HepG2 (cell line): ENCODE data around the gene BPIFB2. TPM values are rescaled to one million over a fixed set of nuclear protein-coding genes. Genes with fewer than 3 reads are reported as not detected.

Experiments used
- AKAP8 ChIP-seq: sonication (generic); formaldehyde crosslinking; IDR thresholded peaks from 2 replicates; pipeline ENCODE4 v1.5.1; 2020; ENCODE audit warnings: mild to moderate bottlenecking, missing genetic modification reagents
- BATF2 ChIP-seq: sonication (generic); formaldehyde crosslinking; IDR thresholded peaks from 2 replicates; pipeline ENCODE4 v1.8.0; 2022; ENCODE audit warnings: mild to moderate bottlenecking, missing genetic modification reagents, moderate library complexity
- GRHL1 ChIP-seq: sonication (generic); formaldehyde crosslinking; conservative IDR thresholded peaks from 2 replicates; pipeline ENCODE4 v1.8.0; 2022; ENCODE audit warnings: missing genetic modification reagents
- HMGXB3 ChIP-seq: sonication (generic); formaldehyde crosslinking; IDR thresholded peaks from 2 replicates; pipeline ENCODE4 v1.4.0; 2020; ENCODE audit warnings: missing genetic modification reagents, borderline replicate concordance
- MAFF ChIP-seq: IDR thresholded peaks from 2 replicates; pipeline ENCODE4 v1.6.1; 2011; ENCODE audit warnings: low read depth, low read length, improper control_type of control experiment
- PBX2 ChIP-seq: IDR thresholded peaks from 2 replicates; pipeline ENCODE4 v1.6.1; 2016; ENCODE audit warnings: control low read depth
- TARDBP ChIP-seq: sonication (generic); formaldehyde crosslinking; IDR thresholded peaks from 2 replicates; pipeline ENCODE4 v1.8.0; 2022; ENCODE audit warnings: mild to moderate bottlenecking, missing genetic modification reagents
- ZNF101 ChIP-seq: sonication (generic); formaldehyde crosslinking; IDR thresholded peaks from 2 replicates; pipeline ENCODE4 v1.4.0; 2020; ENCODE audit warnings: mild to moderate bottlenecking, low read depth, missing genetic modification reagents, borderline replicate concordance
- ZNF432 ChIP-seq: sonication (generic); formaldehyde crosslinking; IDR thresholded peaks from 2 replicates; pipeline ENCODE4 v1.5.0; 2020; ENCODE audit warnings: missing genetic modification reagents, mild to moderate bottlenecking, borderline replicate concordance
- ZNF713 ChIP-seq: sonication (generic); formaldehyde crosslinking; IDR thresholded peaks from 2 replicates; pipeline ENCODE4 v1.4.0; 2020; ENCODE audit warnings: mild to moderate bottlenecking, missing genetic modification reagents
- ZNF781 ChIP-seq: sonication (generic); formaldehyde crosslinking; IDR thresholded peaks from 2 replicates; pipeline ENCODE4 v1.5.1; 2020; ENCODE audit warnings: borderline replicate concordance, mild to moderate bottlenecking, missing genetic modification reagents; ENCODE audit errors: not compliant biosample characterization
- polyA plus RNA-seq, 8 experiments: library from polyadenylated mRNA; depleted of rRNA in 3 of 8; stranded (reverse) in 7 of 8; unstranded in 1 of 8; fragments of >200 nt; fragmentation: Illumina TruSeq in 4 of 8; extraction: Trizol in 4 of 8; gene quantifications; 2 replicates each; pipeline versions ENCODE4 v1.2.1 to v1.2.3, GENCODE V29; 2011 to 2016; ENCODE audit warnings: low read depth in 4 of 8, missing spikeins in 1 of 8, mixed read lengths in 1 of 8; ENCODE audit not compliant: insufficient read depth in 1 of 8
- total RNA-seq, 5 experiments: library from RNA; depleted of rRNA; stranded (reverse); fragments of >200 nt; fragmentation: Illumina TruSeq; extraction: Trizol; gene quantifications; 2 replicates each; pipeline ENCODE4 v1.2.3, GENCODE V29; 2016; ENCODE audit warnings: low read depth in 1 of 5

BPIFB2 gene
- total and polyA plus RNA-seq, 2 of the 13 experiments (the other 11 are each of a cell fraction or from before 2014, with no cell fraction given) = 54.5 to 902 TPM

- no peak for TF ChIP-seq HMGXB3 (CRISPR knock-in tag)
- no peak for TF ChIP-seq ZNF101 (CRISPR knock-in tag)
- no peak for TF ChIP-seq ZNF432 (CRISPR knock-in tag)
- no peak for TF ChIP-seq MAFF
- no peak for TF ChIP-seq ZNF781 (CRISPR knock-in tag)
- no peak for TF ChIP-seq AKAP8 (CRISPR knock-in tag)
- no peak for TF ChIP-seq TARDBP
- TF ChIP-seq BATF2 (CRISPR knock-in tag) = no peak
- TF ChIP-seq PBX2 = no peak
- TF ChIP-seq ZNF713 (CRISPR knock-in tag) = no peak
- no peak for TF ChIP-seq GRHL1 (CRISPR knock-in tag)
Observed at GRCh38 chr20:33033381-33033780, 25.9 kb downstream of the BPIFB2 start (continued).
